Activated T-helper 2 cell treated with anti-CD3 and anti-CD28 coated beads, Interferon-gamma antibody, Interleukin-2, Interleukin-4, amounts not matched to agents 10 μg/mL and 5 μg/mL and 100 μg/mL, durations not matched to agents 14 hours and 24 hours and 36 hours (primary cell): ENCODE measurements around the gene CCNY. TPM values are rescaled to one million over a fixed set of nuclear protein-coding genes. Genes with fewer than 3 reads are reported as not detected.

Source experiments
- DNase-seq: peaks from one replicate; pipeline ENCODE4 v3.0.0; 2021; ENCODE audit warnings: low spot score
- H3K27ac Mint-ChIP-seq: one replicate; pipeline ENCODE4 v1.8.0; 2021; ENCODE audit warnings: mixed read lengths
- H3K27me3 Mint-ChIP-seq: one replicate; pipeline ENCODE4 v1.8.0; 2021; ENCODE audit warnings: low read depth, mixed read lengths
- H3K36me3 Mint-ChIP-seq: one replicate; pipeline ENCODE4 v1.8.0; 2021; ENCODE audit warnings: low read depth, mixed read lengths
- H3K4me1 Mint-ChIP-seq: one replicate; pipeline ENCODE4 v1.8.0; 2021; ENCODE audit warnings: low read depth, mixed read lengths
- H3K4me3 Mint-ChIP-seq: one replicate; pipeline ENCODE4 v1.8.0; 2021; ENCODE audit warnings: low read depth, mild to moderate bottlenecking, moderate library complexity, mixed read lengths
- H3K9me3 Mint-ChIP-seq: one replicate; pipeline ENCODE4 v1.8.0; 2021; ENCODE audit warnings: mixed read lengths
- intact Hi-C: fragments of 100-400 bp; cut with micrococcal nuclease; formaldehyde crosslinking; loops from one replicate; pipeline ENCODE4 v1.15.1; 2023
- total RNA-seq: library from RNA; stranded (reverse); gene quantifications from 2 replicates; pipeline ENCODE4 v1.2.3, GENCODE V29; 2022

The CCNY gene
- total RNA-seq, 1 donor from 2014 or later = 60.4 TPM

GRCh38 chr10:35466170-35466569, 129.9 kb downstream of the CCNY start:
- H3K4me3 Mint-ChIP-seq = no peak overlapping the region
- no peaks in the 10 kb centered on the region for H3K36me3 Mint-ChIP-seq
- H3K27ac Mint-ChIP-seq = no peak overlapping the region
- no peak for DNase-seq
- no peaks in the 10 kb centered on the region for H3K9me3 Mint-ChIP-seq
- intact Hi-C loops = no loop called here
- peaks cover 21% of the 10 kb centered on the region for H3K4me1 Mint-ChIP-seq
- H3K27me3 Mint-ChIP-seq = no peaks in the 10 kb centered on the region

- Mint-ChIP-seq H3K9me3 (no peaks in the 10 kb centered on the region), H3K27me3 (no peaks in the 10 kb centered on the region), H3K4me3 (no peak overlapping the region), H3K27ac (no peak overlapping the region), H3K4me1 (peaks cover 18% of the 10 kb centered on the region), H3K36me3 (no peaks in the 10 kb centered on the region)
- intact Hi-C loops = no loop called here
- no peak for DNase-seq
These were observed 130.4 kb downstream of the CCNY start for GRCh38 chr10:35466661-35467060.

DNA sequence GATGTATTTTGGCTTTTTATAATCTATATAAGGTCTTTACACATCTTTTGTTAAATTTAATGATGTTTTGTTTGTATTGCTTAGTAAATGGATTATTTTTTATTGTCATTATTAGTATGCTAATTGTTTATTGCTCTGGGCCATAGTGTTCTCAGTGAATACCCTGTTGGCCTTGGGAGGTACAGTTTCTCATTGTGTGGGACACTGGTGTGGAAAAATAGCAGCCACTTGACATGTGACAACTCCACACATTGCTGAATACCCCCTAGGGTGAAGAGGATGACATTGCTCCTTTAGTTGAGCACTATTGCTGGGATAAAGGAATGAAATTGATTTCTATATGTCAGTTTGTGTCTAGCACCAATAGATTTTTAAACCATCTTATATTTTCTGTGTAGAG, 130.9 kb downstream of the CCNY start:
- no peak for DNase-seq
- H3K27me3 Mint-ChIP-seq = no peaks in the 10 kb centered on the region
- H3K36me3 Mint-ChIP-seq = no peaks in the 10 kb centered on the region
- peaks cover 15% of the 10 kb centered on the region for H3K4me1 Mint-ChIP-seq
- no peak overlapping the region for H3K27ac Mint-ChIP-seq
- no peaks in the 10 kb centered on the region for H3K9me3 Mint-ChIP-seq
- H3K4me3 Mint-ChIP-seq = no peak overlapping the region
- intact Hi-C loops = no loop called here

DNA sequence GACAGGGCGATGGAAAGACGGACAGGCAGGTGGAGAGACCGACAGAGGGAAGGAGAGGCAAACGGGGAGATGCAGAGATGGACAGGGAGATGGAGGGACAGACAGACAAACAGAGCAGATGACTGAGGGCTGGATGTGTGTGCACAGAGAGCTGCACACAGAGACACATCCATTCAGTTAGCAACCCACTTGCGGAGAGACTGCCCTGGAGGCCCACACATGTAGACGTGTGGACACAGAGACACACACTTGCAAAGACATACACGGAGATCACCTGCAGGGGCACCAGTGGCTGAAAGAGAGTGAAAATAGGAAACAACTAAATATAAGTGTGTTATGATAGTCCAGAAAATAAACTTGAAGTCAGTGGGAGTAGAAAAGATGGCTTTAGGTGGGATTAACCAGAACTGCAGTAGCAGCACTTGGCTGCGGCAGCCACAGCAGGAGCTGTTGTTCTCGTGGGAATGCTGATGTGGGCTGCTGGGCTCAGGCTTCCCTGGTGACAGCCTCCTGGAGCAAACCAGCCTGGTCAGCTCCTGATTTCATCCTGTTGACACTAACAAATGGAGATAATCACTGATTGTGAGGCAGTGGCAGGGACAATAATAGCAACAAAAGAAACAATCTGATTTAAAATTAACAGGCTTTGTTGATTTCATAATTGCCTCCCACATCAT, 134.1 kb downstream of the CCNY start:
- H3K27ac Mint-ChIP-seq = no peak overlapping the region
- DNase-seq = no peak
- H3K4me1 Mint-ChIP-seq = peaks cover 15% of the 10 kb centered on the region
- intact Hi-C loops = no loop called here
- no peaks in the 10 kb centered on the region for H3K36me3 Mint-ChIP-seq
- no peaks in the 10 kb centered on the region for H3K9me3 Mint-ChIP-seq
- no peak overlapping the region for H3K4me3 Mint-ChIP-seq
- no peaks in the 10 kb centered on the region for H3K27me3 Mint-ChIP-seq

DNA sequence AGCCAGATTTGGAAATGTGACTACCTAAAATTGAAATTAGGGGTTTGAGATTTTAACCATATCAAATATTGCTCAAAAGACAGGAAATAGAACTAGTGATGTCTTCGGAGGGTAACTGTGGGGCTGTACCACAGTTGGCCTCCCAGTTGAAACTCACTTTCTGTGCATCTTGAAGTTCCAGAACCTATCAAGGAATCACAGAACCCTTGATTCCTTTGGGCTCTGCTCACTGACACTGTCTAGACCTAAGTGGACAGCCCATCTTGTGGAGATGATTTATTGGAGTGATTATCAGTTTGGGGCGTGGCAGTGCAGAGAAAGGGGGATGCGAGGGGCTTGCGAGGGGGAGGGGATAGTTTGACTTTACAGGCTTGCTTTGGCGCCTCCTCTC, 134.6 kb downstream of the CCNY start:
- no peaks in the 10 kb centered on the region for H3K9me3 Mint-ChIP-seq
- H3K4me1 Mint-ChIP-seq = peaks cover 15% of the 10 kb centered on the region
- no peaks in the 10 kb centered on the region for H3K27me3 Mint-ChIP-seq
- no peak overlapping the region for H3K27ac Mint-ChIP-seq
- H3K36me3 Mint-ChIP-seq = no peaks in the 10 kb centered on the region
- DNase-seq = no peak
- H3K4me3 Mint-ChIP-seq = no peak overlapping the region
- intact Hi-C loops = no loop called here

- H3K4me3 Mint-ChIP-seq = no peak overlapping the region
- DNase-seq = no peak
- H3K27me3 Mint-ChIP-seq = no peaks in the 10 kb centered on the region
- H3K27ac Mint-ChIP-seq = no peak overlapping the region
- H3K4me1 Mint-ChIP-seq = peaks cover 15% of the 10 kb centered on the region
- H3K9me3 Mint-ChIP-seq = no peaks in the 10 kb centered on the region
- intact Hi-C loops = no loop called here
- H3K36me3 Mint-ChIP-seq = no peaks in the 10 kb centered on the region
These were observed 135.1 kb downstream of the CCNY start for GRCh38 chr10:35471435-35471834.

DNA sequence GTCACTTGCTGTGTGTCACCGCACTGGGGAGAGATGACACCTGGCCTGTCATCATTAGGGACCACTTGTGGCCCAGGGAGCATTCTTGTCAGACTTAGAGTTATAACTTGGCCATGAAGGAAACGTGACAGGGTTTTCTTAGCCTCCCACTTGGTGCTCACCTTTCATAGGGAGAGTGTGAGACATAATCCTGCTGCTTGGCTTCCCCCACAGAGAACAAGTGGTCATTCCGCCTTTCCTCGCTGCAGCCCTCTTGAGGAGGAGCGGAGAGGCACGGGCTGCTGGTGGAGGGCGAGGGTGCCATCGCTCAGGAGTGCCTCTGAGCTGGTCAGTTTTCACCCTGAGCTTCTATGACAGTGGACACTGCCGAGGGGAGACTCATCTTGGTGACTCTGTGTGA, 143.8 kb downstream of the CCNY start:
- H3K4me1 Mint-ChIP-seq = no peaks in the 10 kb centered on the region
- H3K36me3 Mint-ChIP-seq = no peaks in the 10 kb centered on the region
- no peak for DNase-seq
- no peaks in the 10 kb centered on the region for H3K27me3 Mint-ChIP-seq
- H3K27ac Mint-ChIP-seq = no peak overlapping the region
- H3K9me3 Mint-ChIP-seq = no peaks in the 10 kb centered on the region
- H3K4me3 Mint-ChIP-seq = no peak overlapping the region
- intact Hi-C loops = no loop called here

DNA sequence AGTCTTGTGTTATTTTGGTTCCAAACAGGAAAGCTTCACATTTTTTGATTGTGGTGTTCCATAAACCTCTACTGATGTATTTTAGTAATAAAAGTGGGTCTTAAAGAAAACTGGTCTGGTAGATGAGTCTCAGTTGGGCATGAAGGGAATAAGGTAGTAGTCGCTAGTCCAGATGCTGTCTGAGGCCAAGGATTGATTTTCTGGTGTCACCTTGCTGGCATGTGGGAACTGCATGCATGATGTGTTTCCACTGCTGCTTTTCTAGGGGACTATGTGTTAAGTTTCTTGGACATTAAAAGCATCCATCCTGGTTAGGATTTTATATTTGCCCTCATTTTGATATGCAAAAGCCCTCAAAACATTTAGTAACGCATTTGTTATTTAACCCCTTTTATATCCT, 145.1 kb downstream of the CCNY start:
- H3K36me3 Mint-ChIP-seq = peaks cover 4% of the 10 kb centered on the region
- no peaks in the 10 kb centered on the region for H3K4me1 Mint-ChIP-seq
- no peaks in the 10 kb centered on the region for H3K9me3 Mint-ChIP-seq
- H3K27ac Mint-ChIP-seq = no peak overlapping the region
- H3K27me3 Mint-ChIP-seq = no peaks in the 10 kb centered on the region
- DNase-seq = no peak
- no peak overlapping the region for H3K4me3 Mint-ChIP-seq
- intact Hi-C loops = no loop called here

DNA sequence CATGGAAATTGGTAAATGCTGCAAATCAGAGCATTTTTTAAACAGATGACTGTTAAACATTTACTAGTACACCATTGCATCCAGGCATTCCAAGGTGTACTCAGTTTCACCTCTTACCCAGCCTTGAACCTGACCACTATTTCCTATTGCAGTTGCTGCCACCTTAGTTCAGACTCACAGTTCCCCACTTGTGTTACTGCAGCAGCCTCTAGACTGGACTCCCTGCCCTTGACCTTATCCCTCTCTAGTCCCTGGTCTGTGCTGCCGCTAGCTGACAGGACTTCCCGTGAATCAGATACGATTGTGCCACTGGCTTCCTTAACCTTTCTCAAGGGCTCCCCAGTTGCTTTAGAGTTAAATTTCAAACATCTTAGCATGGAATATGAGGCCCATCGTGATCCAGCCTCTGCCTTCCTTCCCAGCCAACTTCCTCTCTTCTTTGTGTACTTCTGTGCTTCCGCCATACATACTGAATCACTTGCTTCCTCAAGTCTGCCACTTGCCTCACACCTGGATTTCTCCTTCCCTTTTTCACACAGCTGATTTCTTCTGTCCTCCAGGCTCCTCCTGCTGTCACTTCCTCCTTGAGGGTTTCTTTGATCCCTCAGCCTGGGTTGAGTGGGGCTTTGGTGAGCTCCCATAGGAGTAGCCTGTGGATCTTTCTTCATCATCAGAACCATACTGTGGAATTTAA, 150.1 kb downstream of the CCNY start:
- no peak overlapping the region for H3K4me3 Mint-ChIP-seq
- no peak overlapping the region for H3K27ac Mint-ChIP-seq
- no peaks in the 10 kb centered on the region for H3K27me3 Mint-ChIP-seq
- no peaks in the 10 kb centered on the region for H3K9me3 Mint-ChIP-seq
- no peaks in the 10 kb centered on the region for H3K4me1 Mint-ChIP-seq
- intact Hi-C loops = no loop called here
- peaks cover 4% of the 10 kb centered on the region for H3K36me3 Mint-ChIP-seq
- no peak for DNase-seq

DNA sequence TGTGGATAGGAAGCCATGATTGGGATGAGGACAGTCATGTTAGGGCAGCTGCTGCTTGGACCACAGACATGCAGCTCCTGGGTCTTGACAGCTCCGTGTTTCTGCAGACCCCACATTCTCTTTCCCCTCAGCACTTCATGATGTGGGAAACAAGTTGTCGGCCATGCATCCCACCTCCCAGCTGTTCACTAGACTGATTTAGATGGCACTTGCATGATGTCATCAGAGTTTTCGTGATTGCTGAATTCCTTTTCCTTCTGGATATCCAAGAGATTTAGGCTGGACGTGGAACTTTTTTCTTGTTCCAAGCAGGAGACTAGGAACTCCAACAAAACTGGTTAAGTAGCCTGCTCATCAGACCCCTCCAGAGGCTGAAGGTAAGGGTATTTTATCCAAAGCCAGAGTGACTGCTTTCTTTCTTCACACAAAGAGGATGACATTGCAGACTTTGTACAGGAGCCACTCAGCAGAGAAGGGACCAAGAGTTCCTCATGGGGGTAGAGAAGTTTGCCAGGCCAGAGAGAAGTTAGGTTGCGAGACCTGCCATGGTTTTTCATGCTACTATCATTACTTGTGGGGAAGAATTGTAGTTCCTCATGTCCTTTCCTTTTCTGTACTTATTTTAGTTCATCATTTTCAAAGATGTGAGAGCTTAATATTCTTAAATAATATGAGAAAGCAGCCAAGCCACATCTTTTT, 151.2 kb downstream of the CCNY start:
- Mint-ChIP-seq H3K9me3 (no peaks in the 10 kb centered on the region), H3K4me1 (no peaks in the 10 kb centered on the region), H3K36me3 (peaks cover 4% of the 10 kb centered on the region), H3K27me3 (no peaks in the 10 kb centered on the region), H3K4me3 (no peak overlapping the region), H3K27ac (no peak overlapping the region)
- no peak for DNase-seq
- intact Hi-C loops = no loop called here

DNA sequence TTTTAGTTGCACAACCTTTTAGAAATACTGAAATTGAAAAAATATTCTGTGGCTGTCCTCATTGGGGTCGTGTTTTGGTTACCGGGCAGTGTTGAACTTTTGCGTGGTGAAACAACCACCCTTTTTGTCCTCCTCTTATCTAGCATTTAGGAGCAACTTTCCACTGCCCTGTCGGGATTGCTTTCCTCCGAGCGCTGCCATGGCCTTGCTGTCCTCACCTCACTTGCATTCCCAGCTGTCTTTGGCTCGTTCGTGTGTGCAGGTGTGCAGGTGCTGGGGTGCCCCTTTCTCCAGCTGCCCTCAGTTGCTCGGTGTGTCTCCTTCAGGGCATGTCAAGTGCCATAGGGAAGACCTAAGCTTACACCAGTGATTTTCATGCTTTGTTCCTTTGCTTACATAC, 151.9 kb downstream of the CCNY start:
- no peaks in the 10 kb centered on the region for H3K4me1 Mint-ChIP-seq
- no peak overlapping the region for H3K4me3 Mint-ChIP-seq
- intact Hi-C loops = no loop called here
- H3K27me3 Mint-ChIP-seq = no peaks in the 10 kb centered on the region
- no peak overlapping the region for H3K27ac Mint-ChIP-seq
- H3K36me3 Mint-ChIP-seq = peaks cover 4% of the 10 kb centered on the region
- no peak for DNase-seq
- no peaks in the 10 kb centered on the region for H3K9me3 Mint-ChIP-seq

- H3K9me3 Mint-ChIP-seq = no peaks in the 10 kb centered on the region
- no peak overlapping the region for H3K4me3 Mint-ChIP-seq
- intact Hi-C loops = no loop called here
- peaks cover 13% of the 10 kb centered on the region for H3K4me1 Mint-ChIP-seq
- H3K27ac Mint-ChIP-seq = no peak overlapping the region
- H3K27me3 Mint-ChIP-seq = no peaks in the 10 kb centered on the region
- no peak for DNase-seq
- H3K36me3 Mint-ChIP-seq = no peaks in the 10 kb centered on the region
These were observed 156.3 kb downstream of the CCNY start for GRCh38 chr10:35492386-35493195.
